GM23338 (cell line): ENCODE results near the gene KRT71.

Experiments
- CREB1 ChIP-seq: fragments of 250-450 bp; sonication (Bioruptor Pico); IDR thresholded peaks from 2 replicates; pipeline ENCODE4 v1.5.0; 2020; ENCODE audit warnings: low read depth, mild to moderate bottlenecking, moderate library complexity
- ETS1 ChIP-seq: IDR thresholded peaks from 2 replicates; pipeline ENCODE4 v1.6.1; 2016; ENCODE audit warnings: antibody characterized with exemption
- EZH2 ChIP-seq: fragments of 200-600 bp; sonication (generic); IDR thresholded peaks from one replicate; pipeline ENCODE4 v1.8.0; 2017; ENCODE audit warnings: antibody characterized with exemption, mild to moderate bottlenecking, low read depth; ENCODE audit not compliant: unreplicated experiment
- EZH2phosphoT487 ChIP-seq: fragments of 200-600 bp; sonication (generic); IDR thresholded peaks from one replicate; pipeline ENCODE4 v1.8.1; 2018; ENCODE audit warnings: antibody characterized with exemption; ENCODE audit not compliant: unreplicated experiment
- POLR2AphosphoS5 ChIP-seq: IDR thresholded peaks from 2 replicates; pipeline ENCODE4 v1.6.1; 2016; ENCODE audit warnings: antibody characterized with exemption, low read depth
- REST ChIP-seq: IDR thresholded peaks from one replicate; pipeline ENCODE4 v1.6.1; 2018; ENCODE audit warnings: antibody characterized with exemption; ENCODE audit not compliant: unreplicated experiment
- ZNF462 ChIP-seq: fragments of 250-450 bp; sonication (Bioruptor Pico); IDR thresholded peaks from 2 replicates; pipeline ENCODE4 v1.5.0; 2020; ENCODE audit warnings: mild to moderate bottlenecking, moderate library complexity
- TF ChIP-seq, protein P1 (sequence below), 2 experiments: fragments of 200-600 bp in 1 of 2; sonication (generic) in 1 of 2; conservative IDR thresholded peaks; 2 replicates each; pipeline versions ENCODE4 v1.5.1 to v1.6.1; 2016 to 2017; ENCODE audit warnings: antibody characterized with exemption in 2 of 2, low read depth in 2 of 2, mild to moderate bottlenecking in 2 of 2, moderate library complexity in 1 of 2

DNA sequence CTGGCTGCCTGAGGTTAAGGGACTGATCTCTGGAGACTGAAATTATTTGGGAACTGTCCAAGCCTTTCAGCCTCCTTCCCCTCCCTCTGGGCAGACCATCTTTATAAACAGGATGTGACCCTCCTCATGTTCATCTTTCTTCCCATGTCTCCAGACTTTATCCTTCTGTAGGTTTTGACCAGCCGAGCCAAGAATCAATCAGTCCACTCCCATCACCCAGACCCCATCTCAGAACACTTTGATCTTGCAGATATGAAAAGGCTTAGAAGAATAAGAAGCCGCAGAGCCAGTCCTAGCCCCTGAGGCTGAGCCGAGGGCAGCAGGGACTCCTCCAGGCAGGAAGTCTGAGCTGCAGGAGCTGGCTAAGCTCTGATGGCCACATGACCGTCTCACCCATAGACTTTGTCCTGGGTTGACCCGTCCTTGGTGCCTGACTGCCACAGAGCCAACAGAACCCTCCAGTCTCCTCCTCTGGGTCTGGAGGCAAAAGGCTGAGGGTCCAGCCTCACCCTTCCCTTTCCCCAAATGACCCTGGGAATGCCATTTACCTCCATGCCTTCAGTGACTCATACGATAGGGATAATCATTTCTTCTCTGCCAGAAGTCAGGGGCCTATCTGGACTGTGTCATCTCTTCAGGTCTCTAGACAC lies 1.6 kb downstream of the KRT71 start:
- TF ChIP-seq, protein P1, sequence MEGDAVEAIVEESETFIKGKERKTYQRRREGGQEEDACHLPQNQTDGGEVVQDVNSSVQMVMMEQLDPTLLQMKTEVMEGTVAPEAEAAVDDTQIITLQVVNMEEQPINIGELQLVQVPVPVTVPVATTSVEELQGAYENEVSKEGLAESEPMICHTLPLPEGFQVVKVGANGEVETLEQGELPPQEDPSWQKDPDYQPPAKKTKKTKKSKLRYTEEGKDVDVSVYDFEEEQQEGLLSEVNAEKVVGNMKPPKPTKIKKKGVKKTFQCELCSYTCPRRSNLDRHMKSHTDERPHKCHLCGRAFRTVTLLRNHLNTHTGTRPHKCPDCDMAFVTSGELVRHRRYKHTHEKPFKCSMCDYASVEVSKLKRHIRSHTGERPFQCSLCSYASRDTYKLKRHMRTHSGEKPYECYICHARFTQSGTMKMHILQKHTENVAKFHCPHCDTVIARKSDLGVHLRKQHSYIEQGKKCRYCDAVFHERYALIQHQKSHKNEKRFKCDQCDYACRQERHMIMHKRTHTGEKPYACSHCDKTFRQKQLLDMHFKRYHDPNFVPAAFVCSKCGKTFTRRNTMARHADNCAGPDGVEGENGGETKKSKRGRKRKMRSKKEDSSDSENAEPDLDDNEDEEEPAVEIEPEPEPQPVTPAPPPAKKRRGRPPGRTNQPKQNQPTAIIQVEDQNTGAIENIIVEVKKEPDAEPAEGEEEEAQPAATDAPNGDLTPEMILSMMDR (conservative IDR thresholded peaks at IDR 0.05; ENCODE audit: low read depth in 2 of 2) = no peak
- TF ChIP-seq ZNF462 (CRISPR knock-in tag) = no peak
- TF ChIP-seq EZH2phosphoT487 = no peak
- no peak for TF ChIP-seq EZH2
- TF ChIP-seq POLR2AphosphoS5 = no peak
- TF ChIP-seq ETS1 = no peak
- TF ChIP-seq CREB1 (CRISPR knock-in tag) = no peak
- no peak for TF ChIP-seq REST
